ENCODE data around the gene INHBC.

INHBC gene

DNA sequence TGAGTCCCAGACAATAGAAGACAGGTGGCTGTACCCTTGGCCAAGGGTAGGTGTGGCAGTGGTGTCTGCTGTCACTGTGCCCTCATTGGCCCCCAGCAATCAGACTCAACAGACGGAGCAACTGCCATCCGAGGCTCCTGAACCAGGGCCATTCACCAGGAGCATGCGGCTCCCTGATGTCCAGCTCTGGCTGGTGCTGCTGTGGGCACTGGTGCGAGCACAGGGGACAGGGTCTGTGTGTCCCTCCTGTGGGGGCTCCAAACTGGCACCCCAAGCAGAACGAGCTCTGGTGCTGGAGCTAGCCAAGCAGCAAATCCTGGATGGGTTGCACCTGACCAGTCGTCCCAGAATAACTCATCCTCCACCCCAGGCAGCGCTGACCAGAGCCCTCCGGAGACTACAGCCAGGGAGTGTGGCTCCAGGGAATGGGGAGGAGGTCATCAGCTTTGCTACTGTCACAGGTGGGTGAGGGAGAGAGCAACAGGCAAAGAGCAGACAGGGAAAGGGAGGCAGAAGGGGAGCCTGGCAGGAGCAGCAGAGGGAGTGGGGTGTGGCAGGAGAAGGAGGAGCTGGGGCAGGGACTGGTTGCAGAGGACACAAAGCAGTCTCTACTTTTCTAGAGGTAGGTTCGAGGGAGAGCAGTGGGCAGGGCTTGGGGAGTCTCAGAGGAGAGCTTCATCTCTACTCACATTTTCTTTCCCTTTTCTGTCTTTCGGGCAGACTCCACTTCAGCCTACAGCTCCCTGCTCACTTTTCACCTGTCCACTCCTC lies 21.0 kb downstream of the INHBC start:
- no peak for DNase-seq

DNA sequence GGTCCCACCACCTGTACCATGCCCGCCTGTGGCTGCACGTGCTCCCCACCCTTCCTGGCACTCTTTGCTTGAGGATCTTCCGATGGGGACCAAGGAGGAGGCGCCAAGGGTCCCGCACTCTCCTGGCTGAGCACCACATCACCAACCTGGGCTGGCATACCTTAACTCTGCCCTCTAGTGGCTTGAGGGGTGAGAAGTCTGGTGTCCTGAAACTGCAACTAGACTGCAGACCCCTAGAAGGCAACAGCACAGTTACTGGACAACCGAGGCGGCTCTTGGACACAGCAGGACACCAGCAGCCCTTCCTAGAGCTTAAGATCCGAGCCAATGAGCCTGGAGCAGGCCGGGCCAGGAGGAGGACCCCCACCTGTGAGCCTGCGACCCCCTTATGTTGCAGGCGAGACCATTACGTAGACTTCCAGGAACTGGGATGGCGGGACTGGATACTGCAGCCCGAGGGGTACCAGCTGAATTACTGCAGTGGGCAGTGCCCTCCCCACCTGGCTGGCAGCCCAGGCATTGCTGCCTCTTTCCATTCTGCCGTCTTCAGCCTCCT lies 21.6 kb downstream of the INHBC start:
- peak in 1 of 2 experiments; percentile 8 for DNase-seq

DNA sequence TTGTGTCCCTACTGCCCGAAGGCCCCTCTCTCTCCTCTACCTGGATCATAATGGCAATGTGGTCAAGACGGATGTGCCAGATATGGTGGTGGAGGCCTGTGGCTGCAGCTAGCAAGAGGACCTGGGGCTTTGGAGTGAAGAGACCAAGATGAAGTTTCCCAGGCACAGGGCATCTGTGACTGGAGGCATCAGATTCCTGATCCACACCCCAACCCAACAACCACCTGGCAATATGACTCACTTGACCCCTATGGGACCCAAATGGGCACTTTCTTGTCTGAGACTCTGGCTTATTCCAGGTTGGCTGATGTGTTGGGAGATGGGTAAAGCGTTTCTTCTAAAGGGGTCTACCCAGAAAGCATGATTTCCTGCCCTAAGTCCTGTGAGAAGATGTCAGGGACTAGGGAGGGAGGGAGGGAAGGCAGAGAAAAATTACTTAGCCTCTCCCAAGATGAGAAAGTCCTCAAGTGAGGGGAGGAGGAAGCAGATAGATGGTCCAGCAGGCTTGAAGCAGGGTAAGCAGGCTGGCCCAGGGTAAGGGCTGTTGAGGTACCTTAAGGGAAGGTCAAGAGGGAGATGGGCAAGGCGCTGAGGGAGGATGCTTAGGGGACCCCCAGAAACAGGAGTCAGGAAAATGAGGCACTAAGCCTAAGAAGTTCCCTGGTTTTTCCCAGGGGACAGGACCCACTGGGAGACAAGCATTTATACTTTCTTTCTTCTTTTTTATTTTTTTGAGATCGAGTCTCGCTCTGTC lies 22.3 kb downstream of the INHBC start:
- no peak for DNase-seq

DNA sequence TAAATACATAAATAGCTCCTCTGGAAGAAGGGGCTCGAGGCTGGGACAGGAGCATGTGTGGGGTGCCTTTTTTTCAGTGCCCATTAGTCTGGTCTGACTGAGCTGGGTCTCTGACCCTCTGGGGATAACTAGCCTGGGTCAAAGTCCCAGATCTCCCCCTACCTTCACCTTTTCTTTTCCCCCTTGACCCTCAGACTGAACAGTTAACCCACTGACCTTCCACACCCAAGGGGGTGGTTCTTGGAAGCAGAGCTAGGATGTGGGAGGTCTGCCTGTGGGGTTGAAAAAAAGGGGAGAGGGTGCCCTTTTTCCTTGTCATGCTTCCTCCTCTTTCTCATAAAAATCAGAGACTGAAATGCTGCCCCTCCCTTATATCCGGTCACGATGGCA lies 24.1 kb downstream of the INHBC start:
- DNase-seq, result no peak

DNA sequence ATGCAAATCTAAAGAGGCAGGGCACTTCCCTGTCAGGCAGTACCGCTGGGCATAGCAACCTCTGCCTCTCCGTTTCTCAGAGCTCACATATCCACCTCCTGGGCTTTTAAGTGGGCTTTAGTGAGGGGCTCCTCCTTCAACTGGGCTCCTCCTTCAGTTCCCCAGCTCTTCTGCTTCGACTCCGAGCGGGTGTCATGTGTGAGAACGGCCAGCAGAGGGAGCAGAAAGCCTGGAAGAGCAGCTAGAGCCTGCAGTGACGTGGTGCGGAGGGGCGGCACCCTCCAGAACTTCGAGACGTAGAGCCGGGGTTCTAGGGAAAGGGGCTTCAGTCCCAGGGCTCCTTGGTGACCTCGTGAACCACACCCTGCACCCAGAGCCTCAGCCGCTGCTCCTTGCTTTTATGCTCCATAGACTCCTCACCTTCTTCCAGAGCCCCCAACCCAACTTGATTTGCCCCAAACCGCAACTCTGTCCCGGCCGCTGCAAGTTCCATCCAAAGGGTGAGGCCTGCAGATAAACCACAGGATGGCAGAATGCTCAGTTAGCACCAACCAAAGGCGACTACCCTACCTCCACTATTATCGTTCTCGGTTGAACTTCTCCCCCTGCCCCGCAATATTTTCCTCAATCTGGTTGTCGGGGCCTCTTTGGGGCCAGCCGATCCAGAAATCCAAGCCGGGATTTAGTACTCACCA lies 24.6 kb downstream of the INHBC start:
- DNase-seq, result peak in 1 of 2 experiments; percentile 50

DNA sequence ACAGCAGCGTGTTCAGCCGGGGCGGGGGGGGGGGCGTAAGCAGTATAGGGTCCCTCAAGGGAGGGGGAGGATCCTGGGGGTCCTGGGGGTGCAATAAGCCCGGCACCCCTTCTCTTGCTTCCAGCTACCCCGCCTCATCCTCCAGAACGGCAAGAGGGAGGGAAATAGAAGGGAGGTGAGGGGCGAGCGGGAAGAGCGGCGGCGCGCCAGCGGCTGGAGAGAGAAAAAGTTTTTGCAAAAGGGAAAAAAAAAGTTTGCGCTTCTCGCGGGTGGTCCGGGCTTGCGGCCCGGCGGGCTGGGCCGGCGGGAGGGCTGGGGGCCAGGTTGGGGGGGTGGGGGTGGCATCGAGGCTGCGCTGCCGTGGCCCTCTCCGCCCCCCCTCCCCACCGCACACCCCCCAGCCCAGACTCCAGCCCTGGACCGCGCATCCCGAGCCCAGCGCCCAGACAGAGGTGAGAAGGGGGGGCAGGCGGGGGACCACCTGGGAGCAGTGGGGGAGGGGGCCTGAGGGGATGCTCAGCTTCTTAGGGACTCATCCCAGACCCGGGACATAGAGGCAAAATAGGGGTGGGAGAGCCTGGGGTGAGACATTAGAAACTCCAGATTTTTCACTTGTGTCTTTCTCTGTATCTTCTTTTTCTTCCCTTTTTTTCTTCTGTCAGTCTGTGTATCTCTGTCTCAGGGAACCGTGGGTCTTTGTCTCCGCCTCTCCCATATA lies 25.3 kb downstream of the INHBC start, which contains the start of gene GLI1:
Gene GLI1, plus strand, starts transcription at position 36 of the 718 bp plus-strand sequence. CDS start 3,907 bp downstream, outside the sequence.
- DNase-seq, result no peak

DNA sequence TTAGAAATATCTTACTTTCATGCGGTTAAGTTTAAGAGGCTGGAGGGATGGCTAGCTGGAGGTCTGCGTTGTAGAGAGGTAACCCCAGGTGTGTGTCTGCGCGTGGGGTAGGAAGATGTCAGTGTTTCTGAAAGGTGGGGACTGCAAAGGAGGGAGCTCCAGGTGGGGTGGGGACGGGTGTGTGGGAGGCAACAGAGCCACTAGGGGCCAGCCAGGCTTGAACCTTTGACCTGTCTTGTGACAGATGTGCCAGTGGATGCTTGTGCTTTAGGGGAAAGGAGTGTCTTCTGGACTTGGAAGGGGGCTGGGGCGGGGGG lies 25.8 kb downstream of the INHBC start:
- DNase-seq, result no peak

DNA sequence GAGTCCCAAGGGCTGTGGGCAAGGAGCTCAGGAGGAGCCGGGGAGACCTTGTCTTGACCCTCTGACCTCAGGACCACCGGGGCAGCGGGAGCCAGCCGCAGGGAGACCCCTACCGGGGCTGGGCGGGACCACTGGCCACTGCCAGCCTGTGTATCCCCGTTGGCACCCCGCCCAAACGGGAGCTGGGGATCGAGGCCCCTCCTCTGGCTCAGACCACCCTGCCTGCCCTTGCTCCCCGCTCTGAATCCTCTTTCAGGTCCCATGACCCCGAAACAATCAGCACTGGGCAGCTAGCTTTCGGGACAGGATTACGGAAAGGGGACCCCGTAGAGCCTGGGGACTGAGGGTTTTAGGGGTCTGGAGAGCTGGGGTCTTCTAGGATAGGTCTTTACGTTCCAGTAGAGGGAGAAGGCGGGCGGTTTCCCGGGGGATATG lies 26.3 kb downstream of the INHBC start:
- no peak for DNase-seq

DNA sequence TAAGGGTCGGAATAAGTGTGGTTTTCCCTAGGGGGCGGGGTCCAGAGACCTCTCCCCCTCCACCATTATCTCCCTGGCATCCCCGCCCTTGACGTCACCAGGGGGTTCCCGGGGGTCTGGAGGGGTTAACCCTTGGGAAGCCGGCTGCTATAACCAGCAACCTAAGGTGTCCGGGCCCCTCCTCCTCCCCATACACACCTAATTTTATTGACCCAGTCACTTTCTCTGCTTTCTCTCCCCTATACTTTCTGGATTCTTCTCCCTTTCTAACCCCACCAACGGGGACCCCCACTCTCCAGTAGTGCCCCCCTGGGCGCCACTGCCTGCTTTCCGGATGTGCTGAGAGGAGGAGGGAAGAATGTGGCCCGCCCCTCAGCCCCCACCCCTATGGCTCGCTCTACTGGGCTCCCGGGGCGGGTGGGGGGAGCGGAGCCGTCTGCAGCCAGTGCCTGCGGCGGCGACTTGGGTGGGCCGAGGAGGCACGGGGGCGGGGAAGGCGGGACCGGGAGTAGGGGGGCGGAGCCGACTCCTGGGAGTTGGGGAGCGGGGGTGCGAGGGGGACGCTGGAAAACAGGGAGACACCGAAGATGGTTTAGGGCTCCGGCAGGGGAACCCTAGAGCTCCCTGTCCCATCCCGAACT lies 26.8 kb downstream of the INHBC start:
- no peak for DNase-seq

DNA sequence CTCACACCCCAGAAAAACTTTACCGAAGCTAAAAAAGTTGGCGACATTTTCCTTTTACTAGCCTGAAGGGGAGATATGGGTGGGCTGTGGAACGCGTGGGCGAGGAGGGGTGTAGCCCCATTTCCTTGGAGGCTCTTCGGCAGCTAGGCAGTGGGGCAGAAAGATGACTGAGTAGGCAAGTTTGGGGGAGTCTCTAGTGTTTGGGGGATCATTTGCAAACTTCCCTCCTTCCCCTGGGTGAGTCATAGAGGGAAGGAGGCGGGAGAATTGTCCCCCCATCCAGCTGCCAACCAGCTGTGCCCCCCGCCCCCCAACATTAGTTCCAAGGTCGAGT lies 27.3 kb downstream of the INHBC start:
- no peak for DNase-seq

DNA sequence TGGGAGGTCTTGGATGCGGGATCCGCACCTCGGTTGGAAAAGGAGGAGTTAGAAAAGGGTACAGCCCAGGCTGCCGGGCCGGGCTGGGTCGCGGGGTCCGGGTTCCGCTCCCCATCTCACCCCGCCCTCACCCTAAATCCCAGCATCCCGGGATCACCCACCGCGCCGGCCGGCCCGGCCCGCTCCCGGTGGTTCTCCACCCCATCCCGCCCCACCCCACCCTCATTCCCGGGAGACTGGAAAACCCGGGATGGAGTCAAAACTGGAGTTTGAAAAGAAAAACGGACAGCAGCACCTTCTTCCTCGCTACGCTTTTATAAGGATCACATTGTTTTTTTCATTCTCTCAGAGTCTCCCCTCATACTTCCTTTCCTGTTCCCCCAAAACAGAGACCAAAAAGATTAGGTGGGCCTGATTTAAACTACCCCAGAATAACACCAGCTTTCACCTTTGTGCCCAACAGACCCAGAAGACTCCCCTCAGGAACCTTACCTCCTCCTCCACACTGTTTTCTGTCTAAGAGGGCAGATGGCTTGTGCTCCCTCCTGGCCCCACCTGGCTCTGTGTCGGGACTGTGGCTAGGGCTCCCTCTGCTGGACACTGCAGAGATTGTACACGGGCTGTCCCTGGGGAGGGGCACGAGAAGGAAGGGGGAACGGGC lies 27.8 kb downstream of the INHBC start:
- peak; percentile 16 to 58 for DNase-seq

DNA sequence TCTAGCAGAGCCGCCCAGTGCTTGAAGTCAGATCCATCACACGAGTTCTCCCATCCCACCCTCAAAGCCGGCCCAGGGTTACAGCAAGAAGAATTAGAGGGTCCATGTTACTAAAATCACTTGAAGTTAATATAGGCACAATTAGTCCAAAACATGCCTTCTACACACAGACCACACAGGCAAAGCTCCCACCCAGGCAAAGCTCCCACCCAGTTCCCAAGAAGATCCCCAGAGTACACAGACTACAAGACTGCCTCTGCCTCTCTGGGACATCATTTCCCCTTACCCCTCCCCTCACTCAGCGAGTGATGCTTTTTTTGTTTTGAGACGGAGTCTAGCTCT lies 28.3 kb downstream of the INHBC start:
- DNase-seq, result no peak

DNA sequence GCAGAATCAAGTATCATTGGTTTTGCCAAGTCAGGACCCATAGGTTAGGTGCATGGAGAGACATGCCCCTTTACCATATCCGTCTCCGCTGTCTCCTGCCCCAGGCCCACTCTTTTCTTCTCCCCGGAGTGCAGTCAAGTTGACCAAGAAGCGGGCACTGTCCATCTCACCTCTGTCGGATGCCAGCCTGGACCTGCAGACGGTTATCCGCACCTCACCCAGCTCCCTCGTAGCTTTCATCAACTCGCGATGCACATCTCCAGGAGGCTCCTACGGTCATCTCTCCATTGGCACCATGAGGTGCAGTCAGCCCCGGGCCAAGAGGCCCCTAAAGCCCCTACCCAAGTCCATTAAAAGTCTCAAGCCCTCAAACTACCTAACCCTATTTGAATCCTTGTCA lies 30.0 kb downstream of the INHBC start:
- DNase-seq, result no peak

DNA sequence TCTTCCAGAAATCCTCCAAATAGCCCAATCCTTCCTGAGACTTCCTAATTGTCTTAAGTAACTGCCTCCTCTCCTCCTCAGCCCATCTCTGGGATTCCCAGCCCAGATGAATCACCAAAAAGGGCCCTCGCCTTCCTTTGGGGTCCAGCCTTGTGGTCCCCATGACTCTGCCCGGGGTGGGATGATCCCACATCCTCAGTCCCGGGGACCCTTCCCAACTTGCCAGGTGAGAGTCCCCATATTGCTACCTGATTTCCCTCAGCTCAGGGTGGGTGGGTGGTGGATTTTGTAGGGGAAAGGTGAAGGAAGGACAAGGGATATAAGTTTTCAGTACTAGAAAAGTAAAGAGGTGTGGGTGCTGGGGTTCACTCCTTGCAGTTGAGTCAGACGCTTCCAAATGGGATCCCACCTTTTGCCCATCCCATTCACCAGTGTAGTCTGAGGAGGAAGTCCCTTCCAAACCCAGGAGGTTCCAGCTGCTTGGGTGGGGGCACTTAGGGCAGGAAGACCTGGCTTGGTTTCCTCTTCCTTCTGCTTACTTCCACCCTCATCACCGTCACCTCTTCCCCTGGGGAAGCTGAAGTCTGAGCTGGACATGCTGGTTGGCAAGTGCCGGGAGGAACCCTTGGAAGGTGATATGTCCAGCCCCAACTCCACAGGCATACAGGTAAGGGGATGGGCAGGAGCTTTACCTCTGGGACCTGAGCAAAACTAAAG lies 30.6 kb downstream of the INHBC start:
- DNase-seq, result no peak

DNA sequence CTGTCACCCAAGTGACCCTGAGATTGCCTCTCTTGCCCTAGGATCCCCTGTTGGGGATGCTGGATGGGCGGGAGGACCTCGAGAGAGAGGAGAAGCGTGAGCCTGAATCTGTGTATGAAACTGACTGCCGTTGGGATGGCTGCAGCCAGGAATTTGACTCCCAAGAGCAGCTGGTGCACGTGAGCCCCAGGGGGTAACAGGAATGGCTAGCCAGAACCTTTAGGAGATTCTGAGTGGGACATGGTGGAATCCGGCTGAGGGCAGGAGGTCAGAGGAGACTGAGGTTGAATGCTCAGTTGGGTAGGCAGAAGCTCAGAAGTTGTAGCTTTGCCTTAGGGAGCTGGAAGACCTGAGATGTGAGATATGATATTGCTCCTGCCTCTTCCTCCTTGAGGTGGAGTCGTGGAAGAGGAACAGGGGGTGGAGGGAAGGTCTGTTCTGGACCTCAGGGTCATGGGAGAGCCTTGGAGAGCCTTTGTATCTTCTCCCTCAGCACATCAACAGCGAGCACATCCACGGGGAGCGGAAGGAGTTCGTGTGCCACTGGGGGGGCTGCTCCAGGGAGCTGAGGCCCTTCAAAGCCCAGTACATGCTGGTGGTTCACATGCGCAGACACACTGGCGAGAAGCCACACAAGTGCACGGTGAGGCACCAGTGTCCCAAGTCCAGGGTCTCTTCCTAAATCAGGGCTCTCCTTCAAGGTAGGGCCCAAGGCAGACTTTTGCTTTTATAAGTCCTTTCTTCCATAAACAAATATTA lies 31.3 kb downstream of the INHBC start:
- DNase-seq, result no peak

DNA sequence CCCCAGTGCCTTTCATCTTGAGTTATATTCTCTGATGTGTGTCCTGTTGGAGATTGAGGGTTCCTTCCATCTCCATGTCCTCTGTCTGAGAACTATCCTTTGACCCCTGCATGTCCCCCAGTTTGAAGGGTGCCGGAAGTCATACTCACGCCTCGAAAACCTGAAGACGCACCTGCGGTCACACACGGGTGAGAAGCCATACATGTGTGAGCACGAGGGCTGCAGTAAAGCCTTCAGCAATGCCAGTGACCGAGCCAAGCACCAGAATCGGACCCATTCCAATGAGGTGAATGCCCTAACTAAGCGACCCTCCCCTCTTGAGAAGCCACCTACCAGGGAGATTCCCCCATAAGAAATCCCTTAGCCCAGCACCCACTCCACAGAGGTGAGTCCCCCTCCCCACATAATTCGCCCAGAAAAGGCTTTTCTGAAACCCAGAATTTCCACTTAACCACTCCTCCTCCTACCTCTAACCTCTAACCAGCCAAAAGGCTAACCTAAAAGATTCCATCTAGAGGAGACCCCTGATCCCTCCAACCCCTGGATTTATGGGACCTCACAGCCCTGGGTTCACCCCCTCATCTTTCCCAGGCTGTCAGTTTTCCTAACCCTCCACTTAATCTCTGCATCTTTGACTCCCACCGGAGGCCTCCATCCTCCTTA lies 32.8 kb downstream of the INHBC start:
- DNase-seq, result no peak

DNA sequence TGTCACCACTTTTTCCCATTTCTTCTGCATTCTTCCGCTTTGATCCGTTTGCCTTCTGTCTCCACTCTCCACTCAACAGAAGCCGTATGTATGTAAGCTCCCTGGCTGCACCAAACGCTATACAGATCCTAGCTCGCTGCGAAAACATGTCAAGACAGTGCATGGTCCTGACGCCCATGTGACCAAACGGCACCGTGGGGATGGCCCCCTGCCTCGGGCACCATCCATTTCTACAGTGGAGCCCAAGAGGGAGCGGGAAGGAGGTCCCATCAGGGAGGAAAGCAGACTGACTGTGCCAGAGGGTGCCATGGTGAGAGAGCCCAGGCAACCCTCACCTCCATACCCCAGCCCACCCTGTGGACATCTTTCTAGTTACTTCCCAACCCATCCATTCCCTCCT lies 33.3 kb downstream of the INHBC start:
- DNase-seq, result no peak

DNA sequence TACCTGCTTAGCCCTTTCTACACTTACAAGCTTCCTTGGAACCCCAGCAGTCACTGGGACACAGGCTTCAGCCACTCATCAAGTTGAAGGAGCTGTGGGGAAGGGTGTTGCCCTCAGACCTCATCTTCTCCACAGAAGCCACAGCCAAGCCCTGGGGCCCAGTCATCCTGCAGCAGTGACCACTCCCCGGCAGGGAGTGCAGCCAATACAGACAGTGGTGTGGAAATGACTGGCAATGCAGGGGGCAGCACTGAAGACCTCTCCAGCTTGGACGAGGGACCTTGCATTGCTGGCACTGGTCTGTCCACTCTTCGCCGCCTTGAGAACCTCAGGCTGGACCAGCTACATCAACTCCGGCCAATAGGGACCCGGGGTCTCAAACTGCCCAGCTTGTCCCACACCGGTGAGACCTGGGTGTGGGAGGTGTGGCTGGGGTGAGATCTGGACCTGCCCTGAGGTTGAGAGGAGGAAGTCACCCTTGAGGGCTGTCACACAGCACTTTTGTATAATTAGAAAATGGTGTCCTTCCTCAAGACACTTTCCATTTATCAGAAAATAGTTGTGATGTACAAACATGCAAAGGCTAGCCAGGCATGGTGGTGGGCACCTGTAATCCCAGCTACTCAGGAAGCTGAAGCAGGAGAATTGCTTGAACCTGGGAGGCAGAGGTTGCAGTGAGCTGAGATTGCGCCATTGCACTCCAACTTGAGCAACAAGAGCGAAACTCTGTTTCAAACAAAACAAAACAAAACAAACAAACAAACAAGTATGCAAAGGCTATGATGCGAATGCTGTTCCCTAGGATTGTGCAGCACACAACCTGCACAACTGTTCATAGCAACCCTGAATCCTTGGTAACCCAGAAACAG lies 34.9 kb downstream of the INHBC start:
- DNase-seq, result no peak

Data from cerebellar nuclear complex (tissue), 1 donor.